HG03354 (cell line): ENCODE data around the gene KCNJ10.

Source experiments
- ATAC-seq: cut with Tn5 transposase; IDR thresholded peaks from one replicate; pipeline ENCODE4 v1.9.1; 2021; ENCODE audit warnings: mild to moderate bottlenecking; ENCODE audit not compliant: unreplicated experiment, poor library complexity, severe bottlenecking

KCNJ10 gene

GRCh38 chr1:160006312-160006940 lies 63.5 kb downstream of the KCNJ10 start:
- ATAC-seq = no peak

- ATAC-seq = no peak
Measured at GRCh38 chr1:160005070-160005469, 64.9 kb downstream of the KCNJ10 start.

- ATAC-seq = no peak
Measured at GRCh38 chr1:160004425-160004824, 65.5 kb downstream of the KCNJ10 start.

GRCh38 chr1:160004001-160004400 lies 66.0 kb downstream of the KCNJ10 start:
- ATAC-seq = no peak

- ATAC-seq = no peak
Measured at GRCh38 chr1:160001440-160001839, 68.5 kb downstream of the KCNJ10 start.

GRCh38 chr1:159999204-159999603 lies 70.8 kb downstream of the KCNJ10 start:
- ATAC-seq = no peak

GRCh38 chr1:159996653-159997052 lies 73.3 kb downstream of the KCNJ10 start:
- no peak for ATAC-seq

GRCh38 chr1:159994896-159995295 lies 75.1 kb downstream of the KCNJ10 start:
- no peak for ATAC-seq

GRCh38 chr1:159993911-159994310 lies 76.0 kb downstream of the KCNJ10 start:
- no peak for ATAC-seq

- ATAC-seq = no peak
Measured at GRCh38 chr1:159992161-159992560, 77.8 kb downstream of the KCNJ10 start.

GRCh38 chr1:159991513-159991912 lies 78.4 kb downstream of the KCNJ10 start:
- no peak for ATAC-seq

GRCh38 chr1:159990005-159990404 lies 80.0 kb downstream of the KCNJ10 start:
- no peak for ATAC-seq

GRCh38 chr1:159989581-159989980 lies 80.4 kb downstream of the KCNJ10 start:
- no peak for ATAC-seq

GRCh38 chr1:159988006-159988405 lies 82.0 kb downstream of the KCNJ10 start:
- ATAC-seq = no peak

- ATAC-seq = no peak
Measured at GRCh38 chr1:159987186-159987585, 82.8 kb downstream of the KCNJ10 start.

GRCh38 chr1:159986531-159986930 lies 83.4 kb downstream of the KCNJ10 start:
- ATAC-seq = no peak

- no peak for ATAC-seq
Measured at GRCh38 chr1:159986093-159986492, 83.9 kb downstream of the KCNJ10 start.

GRCh38 chr1:159985473-159985872 lies 84.5 kb downstream of the KCNJ10 start:
- no peak for ATAC-seq

- no peak for ATAC-seq
Measured at GRCh38 chr1:159983681-159984080, 86.3 kb downstream of the KCNJ10 start.

GRCh38 chr1:159982280-159982679 lies 87.7 kb downstream of the KCNJ10 start:
- ATAC-seq = no peak

GRCh38 chr1:159981351-159982055 lies 88.5 kb downstream of the KCNJ10 start:
- no peak for ATAC-seq

GRCh38 chr1:159980786-159981185 lies 89.2 kb downstream of the KCNJ10 start:
- ATAC-seq = no peak
